ENCODE measurements around the gene TMEM233.
A peak's percentile ranks its signal among the peaks of the same experiment; 100 is the strongest.

Gene TMEM233

GRCh38 chr12:119593578-119594398 lies at the start of gene TMEM233:
Gene TMEM233 (plus strand): TSS chr12:119593774. CDS start chr12:119593849, 75 bp downstream.
- H3K27ac ChIP-seq: no peak within 1 kb of the TSS
- no peaks in the 10 kb centered on the region for H3K36me3 ChIP-seq (ENCODE audit: insufficient read depth, low read length)
- no peak within 1 kb of the TSS for H3K9ac ChIP-seq (ENCODE audit: insufficient read length)
- TF ChIP-seq EZH2 (IDR thresholded peaks at IDR 0.05): no peak
- no peak for TF ChIP-seq POLR2AphosphoS5 (IDR thresholded peaks at IDR 0.05; ENCODE audit: borderline replicate concordance, low read depth, low read length)
- TF ChIP-seq FOXP2 (optimal IDR thresholded peaks at IDR 0.05; ENCODE audit: control extremely low read depth, extremely low read length, insufficient read depth): no peak
- DNase-seq (ENCODE audit: low read depth, low spot score): no peak
- no peak within 1 kb of the TSS for H3K4me3 ChIP-seq
- H3K9me3 ChIP-seq (ENCODE audit: low read depth, low read length): no peaks in the 10 kb centered on the region

- TF ChIP-seq FOXP2 (optimal IDR thresholded peaks at IDR 0.05; ENCODE audit: control extremely low read depth, extremely low read length, insufficient read depth) (no peak), POLR2AphosphoS5 (IDR thresholded peaks at IDR 0.05; ENCODE audit: borderline replicate concordance, low read depth, low read length) (no peak), EZH2 (IDR thresholded peaks at IDR 0.05) (no peak)
- H3K9me3 ChIP-seq (ENCODE audit: low read depth, low read length): no peaks in the 10 kb centered on the region
- peak; percentile 37 for DNase-seq (ENCODE audit: low read depth, low spot score)
- H3K9ac ChIP-seq (ENCODE audit: insufficient read length): no peak overlapping the region
- no peak overlapping the region for H3K27ac ChIP-seq
- no peaks in the 10 kb centered on the region for H3K36me3 ChIP-seq (ENCODE audit: insufficient read depth, low read length)
- no peak overlapping the region for H3K4me3 ChIP-seq
Observed at GRCh38 chr12:119544765-119545625, 48.6 kb upstream of the TMEM233 start.

- Histone ChIP-seq H3K36me3 (ENCODE audit: insufficient read depth, low read length) (no peaks in the 10 kb centered on the region), H3K9me3 (ENCODE audit: low read depth, low read length) (no peaks in the 10 kb centered on the region), H3K4me3 (no peak overlapping the region), H3K9ac (ENCODE audit: insufficient read length) (no peak overlapping the region), H3K27ac (no peak overlapping the region)
- no peak for DNase-seq (ENCODE audit: low read depth, low spot score)
- TF ChIP-seq POLR2AphosphoS5 (IDR thresholded peaks at IDR 0.05; ENCODE audit: borderline replicate concordance, low read depth, low read length): no peak
- TF ChIP-seq FOXP2 (optimal IDR thresholded peaks at IDR 0.05; ENCODE audit: control extremely low read depth, extremely low read length, insufficient read depth): no peak
- TF ChIP-seq EZH2 (IDR thresholded peaks at IDR 0.05): no peak
Observed at GRCh38 chr12:119546340-119546739, 47.2 kb upstream of the TMEM233 start.

DNA sequence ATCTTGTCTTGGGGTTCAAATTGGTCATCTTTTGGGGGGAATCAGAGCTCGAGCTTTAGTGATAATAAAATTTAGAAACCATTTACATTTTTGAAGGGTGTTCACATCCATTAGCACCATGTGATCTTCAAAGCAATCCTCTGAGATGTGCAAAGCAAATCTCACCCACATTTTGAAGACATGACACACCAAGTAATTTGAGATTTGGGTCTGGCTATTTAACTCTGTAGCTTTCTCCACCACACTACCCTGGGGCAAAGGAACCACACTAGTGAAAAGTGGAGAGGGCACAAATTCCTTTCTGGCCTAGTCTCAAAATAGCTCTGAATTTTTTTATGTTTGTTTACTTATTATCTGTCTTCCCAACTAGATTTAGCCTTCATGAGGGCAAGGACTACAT lies 46.6 kb upstream of the TMEM233 start:
- no peak for DNase-seq (ENCODE audit: low read depth, low spot score)
- no peak for TF ChIP-seq FOXP2 (optimal IDR thresholded peaks at IDR 0.05; ENCODE audit: control extremely low read depth, extremely low read length, insufficient read depth)
- TF ChIP-seq POLR2AphosphoS5 (IDR thresholded peaks at IDR 0.05; ENCODE audit: borderline replicate concordance, low read depth, low read length): no peak
- TF ChIP-seq EZH2 (IDR thresholded peaks at IDR 0.05): no peak
- H3K36me3 ChIP-seq (ENCODE audit: insufficient read depth, low read length): no peaks in the 10 kb centered on the region
- no peak overlapping the region for H3K4me3 ChIP-seq
- H3K27ac ChIP-seq: no peak overlapping the region
- no peak overlapping the region for H3K9ac ChIP-seq (ENCODE audit: insufficient read length)
- H3K9me3 ChIP-seq (ENCODE audit: low read depth, low read length): no peaks in the 10 kb centered on the region

- no peak for TF ChIP-seq EZH2 (IDR thresholded peaks at IDR 0.05)
- TF ChIP-seq FOXP2 (optimal IDR thresholded peaks at IDR 0.05; ENCODE audit: control extremely low read depth, extremely low read length, insufficient read depth): no peak
- TF ChIP-seq POLR2AphosphoS5 (IDR thresholded peaks at IDR 0.05; ENCODE audit: borderline replicate concordance, low read depth, low read length): no peak
- DNase-seq (ENCODE audit: low read depth, low spot score): no peak
- H3K9ac ChIP-seq (ENCODE audit: insufficient read length): no peak overlapping the region
- no peak overlapping the region for H3K4me3 ChIP-seq
- H3K36me3 ChIP-seq (ENCODE audit: insufficient read depth, low read length): no peaks in the 10 kb centered on the region
- H3K9me3 ChIP-seq (ENCODE audit: low read depth, low read length): no peaks in the 10 kb centered on the region
- H3K27ac ChIP-seq: no peak overlapping the region
Observed at GRCh38 chr12:119556854-119557253, 36.7 kb upstream of the TMEM233 start.

DNA sequence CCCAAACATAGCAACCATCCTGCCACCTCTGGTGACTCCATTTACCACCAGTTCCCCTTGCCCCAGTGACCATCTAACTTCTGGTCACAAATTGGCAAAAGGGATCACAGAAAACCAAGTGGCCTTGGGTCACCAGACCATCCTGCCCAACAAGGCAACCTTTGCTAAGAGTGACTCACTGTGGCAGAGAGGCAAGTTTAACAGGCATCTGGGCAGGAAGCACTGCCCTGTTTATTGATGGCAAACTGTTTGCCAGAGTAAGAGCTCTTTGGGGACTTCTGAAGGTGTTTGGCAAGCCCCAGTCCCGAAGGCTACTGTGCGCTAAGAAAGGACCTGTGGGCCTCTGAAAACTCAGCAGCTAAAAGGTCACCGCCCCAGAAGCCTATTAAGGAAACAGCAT lies 28.2 kb upstream of the TMEM233 start:
- Histone ChIP-seq H3K9ac (ENCODE audit: insufficient read length) (no peak overlapping the region), H3K27ac (no peak overlapping the region), H3K36me3 (ENCODE audit: insufficient read depth, low read length) (no peaks in the 10 kb centered on the region), H3K4me3 (no peak overlapping the region), H3K9me3 (ENCODE audit: low read depth, low read length) (no peaks in the 10 kb centered on the region)
- no peak for TF ChIP-seq POLR2AphosphoS5 (IDR thresholded peaks at IDR 0.05; ENCODE audit: borderline replicate concordance, low read depth, low read length)
- TF ChIP-seq EZH2 (IDR thresholded peaks at IDR 0.05): no peak
- TF ChIP-seq FOXP2 (optimal IDR thresholded peaks at IDR 0.05; ENCODE audit: control extremely low read depth, extremely low read length, insufficient read depth): no peak
- DNase-seq (ENCODE audit: low read depth, low spot score): no peak

DNA sequence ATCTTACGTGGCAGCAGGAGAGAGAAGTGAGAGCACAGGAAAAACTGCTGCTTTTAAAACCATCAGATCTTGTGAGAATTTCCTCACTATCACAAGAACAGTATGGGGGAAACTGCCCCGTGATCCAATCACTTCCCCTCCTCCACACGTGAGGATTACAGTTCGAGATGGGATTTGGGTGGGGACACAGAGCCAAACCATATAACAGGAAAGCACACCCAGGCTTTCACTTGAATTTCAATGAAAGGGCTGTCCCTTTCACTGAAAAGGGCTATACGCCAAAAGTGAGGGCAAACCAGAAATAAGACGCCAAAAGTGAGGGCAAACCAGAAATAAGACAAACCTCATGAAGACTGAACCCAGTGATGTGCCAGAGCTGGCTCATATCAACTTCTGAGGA lies 22.8 kb upstream of the TMEM233 start:
- Histone ChIP-seq H3K4me3 (no peak overlapping the region), H3K9ac (ENCODE audit: insufficient read length) (no peak overlapping the region), H3K27ac (no peak overlapping the region), H3K36me3 (ENCODE audit: insufficient read depth, low read length) (no peaks in the 10 kb centered on the region), H3K9me3 (ENCODE audit: low read depth, low read length) (no peaks in the 10 kb centered on the region)
- TF ChIP-seq EZH2 (IDR thresholded peaks at IDR 0.05) (no peak), FOXP2 (optimal IDR thresholded peaks at IDR 0.05; ENCODE audit: control extremely low read depth, extremely low read length, insufficient read depth) (no peak), POLR2AphosphoS5 (IDR thresholded peaks at IDR 0.05; ENCODE audit: borderline replicate concordance, low read depth, low read length) (no peak)
- DNase-seq (ENCODE audit: low read depth, low spot score): no peak

- no peak for DNase-seq (ENCODE audit: low read depth, low spot score)
- Histone ChIP-seq H3K9ac (ENCODE audit: insufficient read length) (no peak overlapping the region), H3K4me3 (no peak overlapping the region), H3K27ac (no peak overlapping the region), H3K9me3 (ENCODE audit: low read depth, low read length) (no peaks in the 10 kb centered on the region), H3K36me3 (ENCODE audit: insufficient read depth, low read length) (no peaks in the 10 kb centered on the region)
- TF ChIP-seq FOXP2 (optimal IDR thresholded peaks at IDR 0.05; ENCODE audit: control extremely low read depth, extremely low read length, insufficient read depth) (no peak), EZH2 (IDR thresholded peaks at IDR 0.05) (no peak), POLR2AphosphoS5 (IDR thresholded peaks at IDR 0.05; ENCODE audit: borderline replicate concordance, low read depth, low read length) (no peak)
Observed at GRCh38 chr12:119573086-119573485, 20.5 kb upstream of the TMEM233 start.

All from SK-N-MC (cell line).